Astrocyte of the hippocampus (primary cell): ENCODE results near the gene SNW1.
"Not testable (repeated sequence)": the region's sequence is repeated elsewhere in the genome, so short reads cannot be mapped to it uniquely, and the experiment has no call there.

Experiments used
- DNase-seq: peaks from one replicate; pipeline ENCODE4 v3.0.0; 2011; ENCODE audit warnings: low read depth, low spot score

SNW1 gene

GRCh38 chr14:77760381-77761204 lies at the start of gene SNW1:
Gene SNW1 (minus strand): TSS chr14:77761156. CDS start chr14:77761127, 29 bp downstream.
- DNase-seq: peak; percentile 97

DNA sequence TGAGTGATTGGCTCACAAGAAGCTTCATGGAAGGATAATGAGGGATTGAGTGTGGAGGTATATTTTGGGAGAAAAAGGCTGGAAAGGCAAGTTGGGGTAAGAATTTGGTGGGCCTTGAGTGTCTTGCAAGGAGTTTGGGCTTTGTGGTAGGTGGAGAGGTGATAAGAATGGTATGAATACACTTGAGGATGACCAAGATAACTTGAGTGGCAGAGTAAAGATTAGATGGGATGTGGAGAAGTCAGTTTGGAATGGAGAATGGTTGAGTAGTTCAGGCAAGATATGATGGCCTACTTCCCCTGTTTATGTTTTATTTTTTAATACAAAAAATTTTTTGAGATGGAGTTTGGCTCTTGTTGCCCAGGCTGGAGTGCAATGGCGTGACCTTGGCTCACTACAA lies 48.1 kb upstream of the SNW1 start:
- DNase-seq: no peak

- DNase-seq: no peak
Observed at GRCh38 chr14:77808250-77808649, 47.3 kb upstream of the SNW1 start.

GRCh38 chr14:77805706-77806105 lies 44.8 kb upstream of the SNW1 start:
- DNase-seq: no peak

DNA sequence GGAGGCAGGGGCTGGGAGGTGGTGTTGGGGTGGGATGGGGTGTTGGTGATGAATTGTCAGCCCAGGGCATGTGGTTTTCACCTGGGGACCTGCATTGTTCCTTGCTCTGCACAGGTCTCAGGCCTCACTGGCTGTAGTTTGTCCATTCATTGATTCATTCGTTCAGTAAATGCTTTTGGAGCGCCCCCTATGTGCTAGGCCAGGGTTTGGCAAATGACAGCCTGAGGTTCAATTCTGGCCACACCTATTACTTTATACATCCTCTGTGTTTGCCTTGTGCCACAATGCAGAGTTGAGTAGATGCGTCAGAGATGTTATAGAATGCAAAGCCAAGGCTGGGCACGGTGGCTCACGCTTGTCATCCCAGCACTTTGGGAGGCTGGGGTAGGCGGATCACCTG lies 43.6 kb upstream of the SNW1 start:
- no peak for DNase-seq

GRCh38 chr14:77800814-77801213 lies 39.9 kb upstream of the SNW1 start:
- no peak for DNase-seq

GRCh38 chr14:77799863-77800730 lies 39.1 kb upstream of the SNW1 start, which contains the start of gene ADCK1:
Gene ADCK1 (plus strand): TSS chr14:77800109. CDS start chr14:77818979, 18,870 bp downstream.
- DNase-seq: peak; percentile 91

- not testable (repeated sequence) for DNase-seq
Observed at GRCh38 chr14:77799456-77799855, 38.5 kb upstream of the SNW1 start.

DNA sequence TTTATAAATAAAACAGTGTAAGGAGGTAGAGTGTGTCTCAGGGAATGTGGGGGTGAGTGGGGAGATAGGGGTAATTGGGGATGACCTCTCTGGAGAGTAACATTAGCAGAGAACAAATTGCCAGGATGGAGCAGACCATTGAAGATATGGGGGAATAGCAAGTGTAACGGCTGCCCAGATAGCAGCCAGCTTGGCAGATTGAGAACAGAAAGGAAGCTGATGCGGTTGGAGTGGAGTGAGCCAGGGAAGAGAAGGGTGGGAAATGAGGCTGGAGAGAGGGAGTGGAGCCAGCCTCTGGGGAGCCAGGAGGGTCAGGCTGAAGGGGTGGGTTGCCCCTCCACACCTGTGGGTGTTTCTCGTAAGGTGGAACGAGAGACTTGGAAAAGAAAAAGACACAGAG lies 33.4 kb upstream of the SNW1 start:
- DNase-seq: no peak

DNA sequence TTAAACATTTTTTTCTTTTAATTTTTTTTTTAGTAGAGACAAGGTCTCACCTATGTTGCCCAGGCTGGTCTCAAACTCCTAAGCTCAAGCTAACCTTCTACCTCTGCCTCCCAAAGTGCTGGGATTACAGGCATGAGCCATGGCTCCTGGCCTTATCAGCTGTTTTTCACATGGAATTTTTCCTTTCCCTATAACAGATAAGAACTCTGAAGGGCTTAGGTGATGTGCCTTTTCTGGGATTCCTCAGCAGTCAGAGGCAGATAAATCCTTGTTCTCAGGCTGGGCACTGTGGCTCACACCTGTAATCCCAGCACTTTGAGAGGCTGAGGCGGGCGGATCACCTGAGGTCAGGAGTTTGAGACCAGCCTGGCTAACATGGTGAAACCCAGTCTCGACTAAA lies 32.3 kb upstream of the SNW1 start:
- not testable (repeated sequence) for DNase-seq

DNA sequence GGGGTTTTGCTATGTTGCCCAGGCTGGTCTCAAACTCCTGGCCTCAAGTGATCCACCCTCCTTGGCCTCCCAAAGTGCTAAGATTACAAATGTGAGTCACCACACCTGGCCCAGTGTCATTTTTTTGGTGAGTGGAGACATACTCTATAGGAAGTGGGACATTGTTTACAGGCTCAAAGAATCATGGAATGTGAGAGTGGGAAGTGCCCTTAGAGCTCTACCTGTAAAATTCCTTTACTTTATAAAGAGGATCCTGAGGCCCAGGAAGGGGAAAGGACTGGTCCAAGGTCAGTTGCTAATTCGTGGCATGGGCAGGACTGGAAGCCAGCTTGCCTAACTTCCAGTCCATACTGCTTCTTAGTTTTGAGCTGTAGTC lies 30.3 kb upstream of the SNW1 start:
- no peak for DNase-seq

GRCh38 chr14:77790566-77791224 lies 29.7 kb upstream of the SNW1 start:
- no peak for DNase-seq

GRCh38 chr14:77786148-77786547 lies 25.2 kb upstream of the SNW1 start:
- no peak for DNase-seq

DNA sequence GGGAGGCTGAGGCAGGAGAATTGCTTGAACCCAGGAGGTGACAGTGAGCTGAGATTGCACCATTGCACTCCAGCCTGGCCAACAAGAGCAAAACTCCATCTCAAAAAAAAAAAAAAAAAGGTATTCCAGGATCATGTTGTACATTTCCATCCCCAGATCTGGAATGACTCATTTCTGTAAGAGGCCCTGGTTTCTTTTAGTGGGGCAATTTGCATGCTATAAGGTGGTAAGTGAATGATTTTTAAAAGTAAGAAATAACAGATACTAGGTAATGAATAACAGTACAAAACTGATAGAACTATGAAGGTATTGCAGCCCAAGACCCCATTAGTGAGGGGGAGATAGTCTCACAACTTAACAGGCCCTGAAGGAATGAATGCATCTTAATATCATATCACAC lies 21.2 kb upstream of the SNW1 start:
- DNase-seq: peak; percentile 12

DNA sequence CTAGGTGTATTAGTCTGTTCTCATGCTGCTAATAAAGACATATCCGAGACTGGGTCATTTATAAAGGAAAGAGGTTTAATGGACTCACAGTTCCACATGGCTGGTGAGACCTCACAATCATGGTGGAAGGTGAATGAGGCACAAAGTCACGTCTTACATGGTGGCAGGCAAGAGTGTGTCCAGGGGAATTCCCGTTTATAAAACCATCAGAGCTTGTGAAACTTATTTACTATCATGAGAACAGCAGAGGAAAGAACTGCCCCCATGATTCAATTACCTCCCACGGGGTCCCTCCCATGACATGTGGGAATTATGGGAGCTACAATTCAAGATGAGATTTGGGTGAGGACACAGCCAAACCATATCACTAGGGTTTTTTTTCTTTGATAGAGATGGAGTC lies 13.0 kb upstream of the SNW1 start:
- DNase-seq: not testable (repeated sequence)

GRCh38 chr14:77768442-77769069 lies 7.6 kb upstream of the SNW1 start:
- DNase-seq: not testable (repeated sequence)

GRCh38 chr14:77763978-77764377 lies 3.0 kb upstream of the SNW1 start:
- DNase-seq: no peak

DNA sequence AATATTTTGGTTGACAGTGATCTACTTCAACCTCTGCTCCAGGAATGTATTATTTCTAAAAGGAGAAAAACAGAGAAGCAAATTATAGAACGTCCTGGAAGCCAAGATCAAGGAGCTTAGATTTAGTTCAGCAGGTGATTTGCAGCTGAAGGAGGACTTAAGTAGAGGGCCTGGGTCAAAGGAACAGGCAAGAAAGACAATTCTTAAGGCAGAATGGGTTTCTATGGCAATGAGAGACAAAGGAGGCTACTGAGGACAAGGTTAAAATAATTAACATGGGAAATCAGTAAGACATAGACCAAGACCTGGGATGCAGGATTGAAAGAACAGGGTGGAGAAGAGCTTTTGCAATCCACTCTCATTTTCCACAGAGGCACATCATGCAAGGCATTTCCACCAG lies 2.4 kb upstream of the SNW1 start:
- DNase-seq: no peak

- DNase-seq: peak; percentile 47
Observed at GRCh38 chr14:77761205-77761931, 412 bp upstream of the SNW1 start.

DNA sequence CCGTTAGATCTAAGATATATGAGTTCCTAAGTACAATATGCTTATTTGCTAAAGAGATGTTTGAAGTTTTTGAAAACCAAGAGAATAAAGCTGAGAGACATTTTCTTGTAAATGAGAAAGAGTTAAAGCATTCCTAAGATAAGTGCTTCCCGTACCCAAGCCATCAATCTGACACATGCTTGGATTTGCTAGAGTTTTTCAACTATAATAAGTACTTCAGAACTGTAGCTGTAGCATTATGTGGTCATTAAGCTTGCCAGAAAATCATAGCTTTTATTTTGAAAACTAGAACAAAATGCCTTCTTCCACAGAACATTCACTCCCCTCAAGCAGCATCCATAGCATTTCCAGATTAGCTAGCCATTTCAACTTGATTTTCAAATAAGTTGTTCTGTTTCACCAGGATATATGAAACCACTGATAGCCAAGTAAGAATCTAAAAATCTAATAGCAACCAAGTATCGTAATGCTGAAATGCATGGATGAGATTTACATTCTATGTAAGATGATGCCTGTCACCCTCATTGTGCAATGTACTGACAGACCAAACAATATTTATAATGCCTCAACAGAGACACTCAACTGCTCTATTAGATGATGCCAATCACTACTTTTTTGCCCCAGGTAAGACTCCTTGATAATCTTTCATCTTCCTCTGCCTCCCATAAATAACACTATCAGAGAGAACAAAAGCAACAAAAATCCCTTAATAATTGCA lies 8.0 kb downstream of the SNW1 start:
- DNase-seq: peak; percentile 67
